ENCODE measurements around the gene TGFBR2. TPM values are rescaled to one million over a fixed set of nuclear protein-coding genes. Genes with fewer than 3 reads are reported as not detected.

Gene TGFBR2
- polyA plus RNA-seq, 1 of the 3 experiments (the other 2 are of a cell fraction) = 48.3 TPM

GRCh38 chr3:30586096-30586805 is 20.1 kb upstream of the TGFBR2 start (continued):
- TF ChIP-seq POLR2AphosphoS5 (IDR thresholded peaks at IDR 0.05; ENCODE audit: low read depth, low read length) = no peak
- TF ChIP-seq ZBTB33 (IDR thresholded peaks at IDR 0.05; ENCODE audit: borderline replicate concordance, low read depth) = no peak
- TF ChIP-seq CTCF (IDR thresholded peaks at IDR 0.05) = no peak
- no peak for TF ChIP-seq SMC3 (IDR thresholded peaks at IDR 0.05; ENCODE audit: low read depth, low read length)
- TF ChIP-seq NFIC (IDR thresholded peaks at IDR 0.05; ENCODE audit: borderline replicate concordance) = peak; percentile 40; the same call in 1 of the 2 replicates
- no peak for TF ChIP-seq NRF1 (IDR thresholded peaks at IDR 0.05; ENCODE audit: low read depth, low read length)

GRCh38 chr3:30586806-30587486 is 19.5 kb upstream of the TGFBR2 start:
- Histone ChIP-seq H3F3A (replicated peaks; ENCODE audit: insufficient read depth) (no peaks in the 10 kb centered on the region), H3K79me2 (ENCODE audit: insufficient read depth) (no peaks in the 10 kb centered on the region), H3K9me2 (no peaks in the 10 kb centered on the region), H3K9ac (no peak overlapping the region), H3K27ac (ENCODE audit: low read depth in 2 of 2, low read length in 1 of 2) (peak overlapping the region in 1 of 2 experiments; percentile 7; a peak in 1 of 4 replicates), H3K4me2 (no peak overlapping the region), H3K36me3 (replicated peaks in 1 of 2; ENCODE audit: control insufficient read depth in 1 of 2, insufficient read depth in 2 of 2, low read length in 1 of 2) (no peaks in the 10 kb centered on the region), H4K20me1 (ENCODE audit: insufficient read depth) (no peaks in the 10 kb centered on the region), H3K27me3 (ENCODE audit: insufficient read depth) (no peaks in the 10 kb centered on the region), H2AFZ (ENCODE audit: low read depth) (no peak overlapping the region), H3K4me1 (ENCODE audit: control insufficient read depth in 1 of 2, insufficient read depth in 2 of 2, low read depth in 1 of 2, low read length in 1 of 2) (peaks cover 0 to 2% of the 10 kb centered on the region in 2 experiments; a peak in 2 of 4 replicates), H3K4me3 (ENCODE audit: low read depth in 2 of 2, low read length in 1 of 2) (no peak overlapping the region), H3K9me3 (no peaks in the 10 kb centered on the region)
- ChIA-PET POLR2A (no interaction called here), CTCF (no interaction called here)
- no peak for DNase-seq
- TF ChIP-seq ELF1 (IDR thresholded peaks at IDR 0.05) (no peak), CHD2 (IDR thresholded peaks at IDR 0.05; ENCODE audit: low read length, partially characterized antibody) (no peak), REST (IDR thresholded peaks at IDR 0.05; ENCODE audit: low read depth, low read length) (no peak), EP300 (IDR thresholded peaks at IDR 0.05; ENCODE audit: borderline replicate concordance in 1 of 2, low read depth in 1 of 2, low read length in 1 of 2) (no peak)
- WGBS (ENCODE audit: low lambda C conversion rate) = 73% methylated on average over 4 of the region's 4 CpGs
